ENCODE measurements around the gene PKN2. TPM values are rescaled to one million over a fixed set of nuclear protein-coding genes. Genes with fewer than 3 reads are reported as not detected.

PKN2 gene
- total RNA-seq, 2 donors from 2014 or later, result 64.6 to 71.1 TPM

- Mint-ChIP-seq H3K27ac (peak overlapping the region; percentile 76), H3K27me3 (ENCODE audit: insufficient read depth) (peaks cover 26% of the 10 kb centered on the region), H3K36me3 (ENCODE audit: low read depth) (no peaks in the 10 kb centered on the region), H3K9me3 (no peaks in the 10 kb centered on the region), H3K4me1 (peaks cover 47% of the 10 kb centered on the region), H3K4me3 (peak overlapping the region; percentile 1)
- 73% methylated on average over 1 of the region's 2 CpGs; no CpG with 5 or more reads in 1 of the 2 experiments for WGBS, 2 experiments (ENCODE audit: insufficient coverage in 1 of 2, insufficient read length in 1 of 2)
- Histone ChIP-seq H3K27ac (ENCODE audit: low read depth, low read length) (peak overlapping the region; percentile 16), H3K27me3 (ENCODE audit: control insufficient read depth, insufficient read depth, low read length, poor library complexity, severe bottlenecking) (peaks cover 19% of the 10 kb centered on the region), H3K36me3 (ENCODE audit: control insufficient read depth, insufficient read depth, low read length) (no peaks in the 10 kb centered on the region), H3K4me1 (ENCODE audit: control insufficient read depth, insufficient read depth, low read length) (peaks cover 4% of the 10 kb centered on the region), H3K9me3 (ENCODE audit: control insufficient read depth, low read length) (peaks cover 7% of the 10 kb centered on the region), H3K9ac (ENCODE audit: extremely low read depth, low read length, poor library complexity, severe bottlenecking) (no peak overlapping the region), H3K4me3 (ENCODE audit: low read length) (no peak overlapping the region)
- TF ChIP-seq CTCF (conservative IDR thresholded peaks at IDR 0.05), result no peak
- DNase-seq, result peak; percentile 65
These were observed 21.9 kb upstream of the PKN2 start for GRCh38 chr1:88661951-88662699.

- no peak overlapping the region for H3K9ac ChIP-seq (ENCODE audit: extremely low read depth, low read length, poor library complexity, severe bottlenecking)
- H3K4me1 ChIP-seq (ENCODE audit: control insufficient read depth, insufficient read depth, low read length), result peaks cover 4% of the 10 kb centered on the region
- peak overlapping the region; percentile 1 for H3K4me3 Mint-ChIP-seq
- peaks cover 29% of the 10 kb centered on the region for H3K27me3 Mint-ChIP-seq (ENCODE audit: insufficient read depth)
- peak overlapping the region; percentile 76 for H3K27ac Mint-ChIP-seq
- DNase-seq, result no peak
- H3K36me3 Mint-ChIP-seq (ENCODE audit: low read depth), result no peaks in the 10 kb centered on the region
- no peak overlapping the region for H3K27ac ChIP-seq (ENCODE audit: low read depth, low read length)
- H3K4me1 Mint-ChIP-seq, result peaks cover 48% of the 10 kb centered on the region
- 51 to 78% methylated on average over 1 to 2 of the region's 2 CpGs for WGBS, 2 experiments (ENCODE audit: insufficient coverage in 1 of 2, insufficient read length in 1 of 2)
- TF ChIP-seq CTCF (conservative IDR thresholded peaks at IDR 0.05), result no peak
- no peaks in the 10 kb centered on the region for H3K9me3 Mint-ChIP-seq
- H3K36me3 ChIP-seq (ENCODE audit: control insufficient read depth, insufficient read depth, low read length), result no peaks in the 10 kb centered on the region
- H3K9me3 ChIP-seq (ENCODE audit: control insufficient read depth, low read length), result peaks cover 7% of the 10 kb centered on the region
- peaks cover 24% of the 10 kb centered on the region for H3K27me3 ChIP-seq (ENCODE audit: control insufficient read depth, insufficient read depth, low read length, poor library complexity, severe bottlenecking)
- H3K4me3 ChIP-seq (ENCODE audit: low read length), result no peak overlapping the region
These were observed 21.4 kb upstream of the PKN2 start for GRCh38 chr1:88662723-88663122.

GRCh38 chr1:88668405-88668804, 15.7 kb upstream of the PKN2 start:
- H3K27ac Mint-ChIP-seq, result no peak overlapping the region
- H3K4me3 ChIP-seq (ENCODE audit: low read length), result no peak overlapping the region
- no peak overlapping the region for H3K9ac ChIP-seq (ENCODE audit: extremely low read depth, low read length, poor library complexity, severe bottlenecking)
- H3K4me1 Mint-ChIP-seq, result peaks cover 18% of the 10 kb centered on the region
- H3K36me3 Mint-ChIP-seq (ENCODE audit: low read depth), result no peaks in the 10 kb centered on the region
- no peaks in the 10 kb centered on the region for H3K9me3 Mint-ChIP-seq
- H3K36me3 ChIP-seq (ENCODE audit: control insufficient read depth, insufficient read depth, low read length), result no peaks in the 10 kb centered on the region
- H3K27me3 ChIP-seq (ENCODE audit: control insufficient read depth, insufficient read depth, low read length, poor library complexity, severe bottlenecking), result peaks cover 18% of the 10 kb centered on the region
- DNase-seq, result no peak
- no peak overlapping the region for H3K27ac ChIP-seq (ENCODE audit: low read depth, low read length)
- peaks cover 7% of the 10 kb centered on the region for H3K9me3 ChIP-seq (ENCODE audit: control insufficient read depth, low read length)
- peaks cover 15% of the 10 kb centered on the region for H3K27me3 Mint-ChIP-seq (ENCODE audit: insufficient read depth)
- WGBS, 2 experiments (ENCODE audit: insufficient coverage in 1 of 2, insufficient read length in 1 of 2), result 90 to 95% methylated on average over 2 to 3 of the region's 3 CpGs
- TF ChIP-seq CTCF (conservative IDR thresholded peaks at IDR 0.05), result no peak
- H3K4me3 Mint-ChIP-seq, result no peak overlapping the region
- H3K4me1 ChIP-seq (ENCODE audit: control insufficient read depth, insufficient read depth, low read length), result no peaks in the 10 kb centered on the region
